Fibroblast of skin of right quadriceps (primary cell): ENCODE data around the gene RYK.
"Not testable (repeated sequence)": the region's sequence is repeated elsewhere in the genome, so short reads cannot be mapped to it uniquely, and the experiment has no call there.

Experiments used
- DNase-seq: peaks from one replicate; pipeline ENCODE4 v3.0.0-alpha.2; 2013

Gene RYK

DNA sequence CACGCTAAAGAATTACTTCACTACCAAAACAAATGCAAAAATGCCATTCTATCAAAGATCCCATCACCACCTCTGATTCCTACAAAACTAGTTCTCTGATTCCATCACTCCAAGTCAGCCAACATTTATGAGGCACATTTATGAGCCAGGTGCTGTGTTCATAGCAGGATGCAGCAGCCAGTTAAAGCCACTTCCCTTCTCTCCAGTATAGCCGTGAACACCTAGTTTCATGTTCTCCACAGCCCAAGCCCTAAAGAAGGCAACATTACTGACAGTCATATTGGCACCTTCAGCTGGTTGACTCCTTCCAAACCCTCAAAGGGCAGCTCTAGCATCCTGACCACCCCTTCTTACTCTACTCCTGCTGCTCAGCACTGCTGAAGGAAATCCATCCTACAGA is 36.4 kb downstream of the RYK start:
- DNase-seq, result no peak

- DNase-seq, result peak; percentile 70
These were observed 37.5 kb downstream of the RYK start for GRCh38 chr3:134212967-134213665.

DNA sequence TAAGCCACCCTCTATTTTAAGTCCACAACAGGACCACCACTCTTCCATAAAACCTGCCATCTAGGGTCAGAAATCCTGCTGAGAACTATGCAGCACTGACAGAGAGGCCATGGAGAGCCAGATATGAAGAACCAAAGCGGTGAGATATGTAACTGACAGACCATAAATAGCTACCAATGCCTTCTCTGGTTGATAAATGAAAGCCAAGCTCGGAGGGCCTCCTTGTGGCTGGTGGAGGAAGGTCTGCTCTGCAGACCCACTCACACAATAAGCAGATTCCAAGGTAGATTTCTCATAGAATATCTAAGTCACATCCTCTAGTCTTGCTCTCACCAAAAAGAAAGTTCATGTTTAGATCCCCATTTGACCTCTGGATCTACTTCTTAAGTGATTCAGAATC is 38.9 kb downstream of the RYK start:
- peak; percentile 51 for DNase-seq

- no peak for DNase-seq
These were observed 45.2 kb downstream of the RYK start for GRCh38 chr3:134205451-134205850.

DNA sequence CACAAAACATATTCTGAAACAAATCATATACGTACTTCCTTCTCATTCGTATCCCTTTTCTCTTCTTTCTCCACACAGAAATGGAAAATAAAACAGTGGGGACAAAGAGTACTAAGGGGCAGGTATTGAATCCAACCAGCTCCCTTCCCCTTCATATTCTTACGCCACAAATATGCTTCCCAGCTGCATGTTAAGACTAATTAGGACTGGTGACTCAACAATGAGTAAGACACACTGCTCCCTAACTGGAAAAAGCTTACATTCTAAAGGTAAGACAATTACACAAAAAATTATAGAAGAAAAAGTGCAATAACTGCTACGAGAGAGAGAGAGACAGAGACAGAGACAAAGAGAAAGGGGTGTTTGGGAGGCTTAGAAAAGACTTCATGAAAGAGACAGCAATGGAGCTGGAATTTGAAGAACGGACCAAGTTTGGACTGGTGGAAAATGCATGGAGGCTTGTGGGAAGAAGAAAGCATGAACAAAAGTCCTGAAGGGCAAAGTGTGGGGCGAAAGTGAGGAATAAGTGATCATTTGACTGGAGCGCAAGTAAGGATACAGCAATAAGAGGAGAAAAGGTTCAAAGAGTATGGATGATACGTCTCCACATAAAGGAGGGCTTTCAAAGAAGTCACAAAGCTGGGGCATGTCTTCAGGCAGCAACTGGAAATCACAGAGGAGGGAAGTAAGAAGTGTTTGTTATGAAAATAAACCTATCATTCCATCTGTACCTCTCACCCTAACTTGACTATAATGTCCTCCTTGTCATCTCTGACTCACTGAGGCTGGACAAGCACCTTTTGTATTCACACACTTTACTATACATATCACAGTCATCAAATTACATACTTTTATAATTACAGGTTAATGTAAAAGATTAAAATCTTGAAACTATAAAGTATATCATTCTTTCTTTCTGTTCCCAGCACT is 49.2 kb downstream of the RYK start:
- peak; percentile 86 for DNase-seq

- not testable (repeated sequence) for DNase-seq
These were observed 50.8 kb downstream of the RYK start for GRCh38 chr3:134199880-134200279.

GRCh38 chr3:134199240-134199639 is 51.4 kb downstream of the RYK start:
- no peak for DNase-seq

DNA sequence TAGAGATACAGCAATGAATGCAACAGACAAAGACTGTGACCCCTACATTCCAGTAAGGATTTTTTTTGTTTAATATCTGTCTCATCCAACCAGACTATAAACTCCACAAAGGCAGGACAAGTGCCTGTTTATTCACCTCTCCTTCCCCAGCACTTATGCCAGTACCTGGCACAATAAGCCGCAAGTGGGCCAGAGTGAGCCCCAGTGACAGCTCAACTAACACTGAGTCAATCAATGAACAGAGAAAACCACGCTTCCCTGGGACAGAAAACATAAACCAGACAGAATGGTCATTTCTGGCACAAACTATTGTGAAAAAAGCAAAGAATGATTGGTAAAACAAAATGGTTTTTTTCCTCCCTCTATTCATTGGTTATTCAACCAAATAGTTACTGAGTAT is 52.2 kb downstream of the RYK start:
- DNase-seq, result no peak

DNA sequence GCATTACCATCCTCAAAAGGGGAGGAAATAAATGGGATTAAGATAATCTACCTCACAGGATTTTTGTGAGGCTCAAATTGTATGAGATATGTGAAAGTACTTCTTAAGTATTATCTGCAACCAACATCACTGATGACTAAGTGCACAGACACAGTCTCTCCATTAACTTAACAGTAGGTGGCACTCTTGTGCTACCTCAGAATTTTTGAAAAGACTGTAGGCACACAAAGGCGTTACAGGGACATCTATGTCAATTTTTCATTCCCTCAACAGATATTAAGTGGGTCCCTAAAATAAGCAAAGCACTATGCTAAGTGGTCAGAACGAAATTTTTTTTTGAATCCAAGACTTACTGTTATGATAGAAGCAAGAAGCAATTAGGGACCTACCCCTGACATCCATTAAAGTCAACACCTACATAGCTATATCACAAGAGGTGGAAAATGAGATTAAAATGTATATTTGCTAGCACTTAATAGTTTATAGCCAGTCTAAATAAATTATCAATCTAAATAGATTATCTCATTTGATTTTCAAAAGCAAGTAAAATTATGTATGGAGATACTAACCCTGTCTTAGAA is 52.9 kb downstream of the RYK start:
- peak; percentile 69 for DNase-seq

DNA sequence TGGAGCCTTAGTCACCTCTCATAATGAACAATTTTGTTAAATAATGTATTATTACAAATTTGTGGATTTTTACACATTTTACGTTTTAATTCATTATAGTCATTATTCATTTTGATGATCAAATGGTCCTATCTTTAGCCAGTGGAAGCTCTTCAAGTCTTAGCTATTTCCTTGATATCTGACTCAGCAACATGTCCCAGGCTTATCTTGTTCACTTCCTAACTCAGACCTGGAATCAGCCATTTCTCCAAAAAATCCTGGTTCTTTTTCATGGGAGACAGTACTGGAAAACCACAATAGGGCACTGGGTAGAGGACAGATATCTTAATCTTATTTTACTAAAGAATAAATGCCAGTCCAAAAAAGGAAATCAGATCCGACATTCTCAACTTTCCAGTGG is 56.4 kb downstream of the RYK start:
- DNase-seq, result no peak

- no peak for DNase-seq
These were observed 60.4 kb downstream of the RYK start for GRCh38 chr3:134190250-134190649.

GRCh38 chr3:134189849-134190248 is 60.8 kb downstream of the RYK start:
- DNase-seq, result no peak

DNA sequence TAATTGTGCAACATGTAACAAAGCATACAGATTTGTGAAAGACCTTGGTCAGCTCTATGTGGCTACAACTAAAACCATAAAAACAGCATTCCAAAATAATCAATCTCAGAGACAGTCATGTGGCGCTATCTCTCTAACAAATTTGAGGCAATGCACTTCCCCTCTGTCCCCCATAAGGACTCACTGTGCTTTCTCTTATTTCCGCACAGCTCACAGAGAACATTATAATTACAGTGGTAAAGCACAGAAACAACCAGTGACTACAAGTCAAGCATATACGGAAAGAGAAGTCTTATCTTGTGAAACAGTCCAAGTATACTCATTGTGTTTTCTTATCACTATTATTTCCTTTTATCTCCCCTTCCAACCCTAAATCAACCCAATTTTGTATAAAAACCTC is 64.3 kb downstream of the RYK start:
- no peak for DNase-seq

DNA sequence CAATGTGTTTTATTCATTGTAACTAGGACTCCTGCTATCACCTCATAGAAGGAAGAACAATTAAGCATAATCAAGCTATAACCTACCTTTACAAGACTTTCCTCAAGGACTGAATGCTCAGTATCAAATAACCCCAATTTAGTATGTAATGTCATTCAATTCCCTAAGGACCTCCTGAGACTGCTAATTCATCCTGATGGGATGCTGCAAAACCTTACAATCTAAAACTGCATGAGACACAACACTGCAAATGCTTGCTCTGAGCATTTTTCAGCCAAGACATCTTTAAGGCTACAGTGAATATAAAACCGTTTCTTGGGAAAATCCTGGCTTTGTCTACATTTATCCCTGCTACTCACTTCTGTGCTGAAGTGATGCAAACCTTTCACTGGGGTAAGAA is 69.9 kb downstream of the RYK start:
- no peak for DNase-seq

- no peak for DNase-seq
These were observed 71.2 kb downstream of the RYK start for GRCh38 chr3:134179508-134179907.

DNA sequence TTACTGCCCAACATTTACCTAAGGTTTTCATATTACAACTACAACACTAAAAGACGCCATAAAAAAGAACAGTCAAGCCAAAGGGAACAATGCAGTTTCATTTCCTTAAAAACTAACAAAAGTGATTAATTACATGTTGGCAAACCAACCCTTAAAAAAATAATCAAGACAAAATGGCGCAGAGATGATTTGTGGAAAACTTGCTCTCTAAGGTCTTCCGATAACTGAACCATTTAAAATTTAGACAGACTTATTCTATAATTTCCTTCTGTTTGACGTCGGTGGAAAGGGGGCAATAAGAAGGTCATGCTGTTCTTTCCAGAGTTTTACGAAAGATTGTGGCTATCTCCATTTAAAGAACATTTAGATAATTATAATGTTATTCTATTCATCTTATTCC is 87.6 kb downstream of the RYK start:
- DNase-seq, result no peak

GRCh38 chr3:134161898-134162615 is 88.6 kb downstream of the RYK start:
- peak; percentile 20 for DNase-seq

DNA sequence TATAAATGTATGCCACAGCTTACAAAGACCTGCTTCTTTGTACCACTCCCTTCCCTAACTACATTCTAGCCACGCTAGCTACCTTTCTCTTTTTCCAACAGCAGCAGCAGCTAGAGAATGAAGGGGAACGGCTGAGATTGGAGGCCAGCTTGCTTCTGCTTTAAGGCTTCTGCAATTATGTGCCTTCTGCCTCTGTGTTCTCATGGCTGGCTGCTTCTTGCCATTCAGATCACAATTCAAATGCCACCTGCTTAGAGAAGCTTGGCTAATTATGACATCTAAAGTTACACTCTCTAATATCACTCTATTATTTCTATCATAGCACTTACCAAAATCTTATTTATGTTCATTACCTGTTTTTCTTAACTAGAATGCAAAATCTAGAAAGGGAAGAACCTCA is 95.2 kb downstream of the RYK start:
- DNase-seq, result no peak

DNA sequence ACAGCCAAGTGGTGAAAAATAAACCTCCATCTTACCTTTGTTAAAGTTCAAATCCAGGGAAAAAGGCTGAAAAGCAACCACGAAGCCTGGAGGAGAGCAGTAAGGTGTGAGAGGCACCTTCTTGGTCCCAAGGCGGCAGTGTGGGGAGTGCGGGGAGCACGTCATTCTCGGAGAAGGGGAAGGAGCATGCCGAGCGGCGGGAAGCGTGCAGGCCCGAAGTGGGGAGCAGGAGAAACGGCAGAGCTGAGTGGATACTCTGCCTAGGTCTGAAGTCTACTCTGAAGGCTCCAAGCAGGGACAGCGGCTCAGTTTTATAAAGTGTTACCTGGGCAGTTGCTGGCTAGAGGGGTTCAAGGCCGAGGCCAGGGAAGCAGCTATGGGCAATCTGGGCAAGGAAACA is 96.9 kb downstream of the RYK start:
- DNase-seq, result no peak

DNA sequence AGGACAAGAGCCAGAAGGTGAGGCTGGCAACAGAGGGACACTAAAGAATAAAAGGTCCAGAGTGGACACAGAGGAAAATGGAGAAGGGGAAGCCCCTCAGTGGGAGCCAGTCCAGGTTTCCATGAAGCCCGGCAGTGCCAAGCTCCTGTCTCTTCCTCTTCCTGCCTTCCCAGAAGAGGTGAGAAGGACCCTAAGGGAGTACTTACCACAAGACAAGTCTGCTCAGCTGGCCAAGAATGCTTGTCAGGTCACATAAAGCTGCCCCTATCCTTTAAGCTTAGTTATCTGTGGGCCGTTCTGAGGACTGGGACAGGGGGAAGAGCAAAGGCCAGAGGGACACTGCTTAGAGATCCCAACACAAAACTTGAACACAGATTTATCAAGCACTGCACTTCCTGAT is 100.2 kb downstream of the RYK start:
- DNase-seq, result no peak

DNA sequence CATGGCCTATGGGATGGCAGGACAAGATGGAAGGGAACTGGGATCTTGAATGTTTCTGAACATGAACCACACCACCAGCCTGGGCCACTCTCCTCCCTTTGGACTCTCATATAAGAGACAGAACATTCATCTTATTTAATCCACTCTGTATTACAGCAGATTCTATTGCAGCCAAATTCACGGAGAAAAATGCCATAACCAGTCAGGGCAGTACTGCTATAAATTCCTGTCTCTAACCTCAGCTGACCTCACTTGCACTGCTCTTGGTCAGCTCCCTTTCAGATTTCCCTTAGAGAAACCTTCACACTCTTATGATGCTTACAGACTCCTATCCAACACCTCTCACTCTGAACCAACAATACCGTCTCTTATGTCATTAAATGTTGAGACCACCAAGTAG is 101.4 kb downstream of the RYK start:
- no peak for DNase-seq

DNA sequence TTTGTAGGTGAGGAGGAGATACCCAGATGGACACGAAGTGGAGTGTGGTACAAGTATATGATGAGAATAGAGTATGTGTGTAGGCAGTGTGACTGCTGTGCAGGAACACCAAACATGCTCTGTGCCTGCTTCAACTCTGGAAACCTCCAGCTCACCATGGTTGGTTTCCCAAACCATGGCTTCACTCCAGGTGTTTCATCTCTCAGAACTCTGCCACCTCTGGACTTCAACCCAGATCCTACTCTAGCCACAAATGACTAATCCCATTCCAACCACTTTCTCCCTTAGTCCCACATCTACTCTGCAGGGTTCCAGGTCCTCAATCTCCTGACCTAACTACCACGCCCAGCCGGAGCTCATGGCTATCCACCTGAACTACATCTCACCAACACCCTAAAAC is 102.1 kb downstream of the RYK start:
- DNase-seq, result no peak

- DNase-seq, result no peak
These were observed 103.2 kb downstream of the RYK start for GRCh38 chr3:134147411-134147810.
